Neural progenitor cell (in vitro differentiated cells): ENCODE measurements around the gene WDR43. TPM values are rescaled to one million over a fixed set of nuclear protein-coding genes. Genes with fewer than 3 reads are reported as not detected.

ENCODE experiments used
- DNase-seq: peaks from one replicate; pipeline ENCODE4 v3.0.0-alpha.2; 2016; ENCODE audit warnings: low spot score
- H2AFZ ChIP-seq: fragments of 200-600 bp; sonication (generic); replicated peaks from 2 replicates; pipeline ENCODE4 v1.6.1; 2016; ENCODE audit warnings: antibody characterized with exemption
- H3F3A ChIP-seq: fragments of 200-600 bp; sonication (generic); 2 replicates; pipeline ENCODE4 v1.6.1; 2016; ENCODE audit warnings: antibody characterized with exemption, low read depth
- H3K27ac ChIP-seq: fragments of 200-600 bp; sonication (generic); 2 replicates; pipeline ENCODE4 v1.5.1; 2016; ENCODE audit warnings: mild to moderate bottlenecking
- H3K27me3 ChIP-seq: fragments of 200-600 bp; sonication (generic); 2 replicates; pipeline ENCODE4 v1.6.1; 2016; ENCODE audit warnings: mild to moderate bottlenecking, moderate library complexity
- H3K36me3 ChIP-seq: fragments of 200-600 bp; sonication (generic); 2 replicates; pipeline ENCODE4 v1.5.1; 2016
- H3K4me1 ChIP-seq: fragments of 200-600 bp; sonication (generic); 2 replicates; pipeline ENCODE4 v1.6.1; 2016; ENCODE audit warnings: mixed run types
- H3K4me2 ChIP-seq: fragments of 200-600 bp; sonication (generic); 2 replicates; pipeline ENCODE4 v1.6.1; 2016
- H3K4me3 ChIP-seq: fragments of 200-600 bp; sonication (generic); 2 replicates; pipeline ENCODE4 v1.5.1; 2016
- H3K79me2 ChIP-seq: fragments of 200-600 bp; sonication (generic); 2 replicates; pipeline ENCODE4 v1.6.1; 2016; ENCODE audit warnings: low read depth
- H3K9ac ChIP-seq: fragments of 200-600 bp; sonication (generic); 2 replicates; pipeline ENCODE4 v1.6.1; 2016
- H3K9me3 ChIP-seq: fragments of 200-600 bp; sonication (generic); 2 replicates; pipeline ENCODE4 v1.5.1; 2016; ENCODE audit warnings: low read depth
- H4K20me1 ChIP-seq: fragments of 200-600 bp; sonication (generic); 2 replicates; pipeline ENCODE4 v1.6.1; 2016; ENCODE audit warnings: low read depth
- H3K27ac Mint-ChIP-seq: 3 replicates; pipeline ENCODE4 v1.8.0; 2021; ENCODE audit warnings: mixed read lengths
- H3K27me3 Mint-ChIP-seq: 2 replicates; pipeline ENCODE4 v1.8.0; 2022; ENCODE audit warnings: low read depth, mild to moderate bottlenecking, inconsistent platforms, moderate library complexity, mixed read lengths; ENCODE audit not compliant: insufficient read depth
- H3K36me3 Mint-ChIP-seq: 3 replicates; pipeline ENCODE4 v1.8.0; 2021; ENCODE audit warnings: mixed read lengths
- H3K4me1 Mint-ChIP-seq: 3 replicates; pipeline ENCODE4 v1.8.0; 2021; ENCODE audit warnings: mixed read lengths
- H3K4me3 Mint-ChIP-seq: 3 replicates; pipeline ENCODE4 v1.8.0; 2021; ENCODE audit warnings: mild to moderate bottlenecking, moderate library complexity, mixed read lengths
- H3K9me3 Mint-ChIP-seq: 3 replicates; pipeline ENCODE4 v1.8.0; 2020; ENCODE audit warnings: mixed read lengths
- EZH2 ChIP-seq: fragments of 200-600 bp; sonication (generic); IDR thresholded peaks from 2 replicates; pipeline ENCODE4 v1.6.1; 2017; ENCODE audit warnings: antibody characterized with exemption, mild to moderate bottlenecking, moderate library complexity
- EZH2phosphoT487 ChIP-seq: fragments of 200-600 bp; sonication (generic); IDR thresholded peaks from 2 replicates; pipeline ENCODE4 v1.6.1; 2017; ENCODE audit warnings: antibody characterized with exemption
- total RNA-seq: library from RNA; depleted of rRNA; stranded (reverse); fragments of >200 nt; gene quantifications from 2 replicates; pipeline ENCODE4 v1.2.3, GENCODE V29; 2015; ENCODE audit warnings: low replicate concordance
- TF ChIP-seq, protein P1 (sequence below): fragments of 200-600 bp; sonication (generic); IDR thresholded peaks from 2 replicates; pipeline ENCODE4 v1.5.1; 2017; ENCODE audit warnings: antibody characterized with exemption, mild to moderate bottlenecking

The WDR43 gene
- total RNA-seq, 1 donor from 2014 or later, result 139 TPM

DNA sequence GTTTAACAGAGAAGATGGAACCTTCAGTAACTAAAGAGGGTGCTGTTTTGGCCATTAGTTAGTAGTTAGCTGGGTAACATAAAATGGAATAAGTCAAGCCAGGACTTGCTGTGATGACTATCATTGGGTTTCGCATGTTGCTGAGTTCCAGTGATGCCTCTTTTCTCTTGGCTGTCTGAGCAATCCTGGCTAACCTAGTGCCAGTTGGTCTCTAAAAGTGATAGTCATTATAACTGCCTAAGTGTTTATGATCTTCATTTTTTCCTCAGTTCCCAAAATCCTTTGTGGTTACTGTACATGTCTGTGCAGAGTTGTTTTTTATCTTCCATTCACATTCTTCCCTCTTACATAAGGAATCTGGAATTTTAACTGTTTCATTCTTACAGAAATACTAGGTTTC lies 33.4 kb downstream of the WDR43 start:
- no peaks in the 10 kb centered on the region for H3K4me1 Mint-ChIP-seq
- H3K27ac Mint-ChIP-seq, result no peak overlapping the region
- peaks cover 5% of the 10 kb centered on the region for H3F3A ChIP-seq
- no peak overlapping the region for H3K4me3 ChIP-seq
- no peak overlapping the region for H3K27ac ChIP-seq
- no peak overlapping the region for H3K4me3 Mint-ChIP-seq
- peaks cover 46% of the 10 kb centered on the region for H3K36me3 Mint-ChIP-seq
- H3K79me2 ChIP-seq, result peaks cover 20% of the 10 kb centered on the region
- no peaks in the 10 kb centered on the region for H3K9me3 Mint-ChIP-seq
- TF ChIP-seq, protein P1, sequence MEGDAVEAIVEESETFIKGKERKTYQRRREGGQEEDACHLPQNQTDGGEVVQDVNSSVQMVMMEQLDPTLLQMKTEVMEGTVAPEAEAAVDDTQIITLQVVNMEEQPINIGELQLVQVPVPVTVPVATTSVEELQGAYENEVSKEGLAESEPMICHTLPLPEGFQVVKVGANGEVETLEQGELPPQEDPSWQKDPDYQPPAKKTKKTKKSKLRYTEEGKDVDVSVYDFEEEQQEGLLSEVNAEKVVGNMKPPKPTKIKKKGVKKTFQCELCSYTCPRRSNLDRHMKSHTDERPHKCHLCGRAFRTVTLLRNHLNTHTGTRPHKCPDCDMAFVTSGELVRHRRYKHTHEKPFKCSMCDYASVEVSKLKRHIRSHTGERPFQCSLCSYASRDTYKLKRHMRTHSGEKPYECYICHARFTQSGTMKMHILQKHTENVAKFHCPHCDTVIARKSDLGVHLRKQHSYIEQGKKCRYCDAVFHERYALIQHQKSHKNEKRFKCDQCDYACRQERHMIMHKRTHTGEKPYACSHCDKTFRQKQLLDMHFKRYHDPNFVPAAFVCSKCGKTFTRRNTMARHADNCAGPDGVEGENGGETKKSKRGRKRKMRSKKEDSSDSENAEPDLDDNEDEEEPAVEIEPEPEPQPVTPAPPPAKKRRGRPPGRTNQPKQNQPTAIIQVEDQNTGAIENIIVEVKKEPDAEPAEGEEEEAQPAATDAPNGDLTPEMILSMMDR, result no peak
- TF ChIP-seq EZH2phosphoT487, result no peak
- no peak for TF ChIP-seq EZH2
- peaks cover 4% of the 10 kb centered on the region for H4K20me1 ChIP-seq
- no peaks in the 10 kb centered on the region for H3K27me3 Mint-ChIP-seq
- H2AFZ ChIP-seq, result no peak overlapping the region
- no peak overlapping the region for H3K9ac ChIP-seq
- H3K4me1 ChIP-seq, result no peaks in the 10 kb centered on the region
- peaks cover 28% of the 10 kb centered on the region for H3K36me3 ChIP-seq
- no peaks in the 10 kb centered on the region for H3K27me3 ChIP-seq
- DNase-seq, result no peak
- no peaks in the 10 kb centered on the region for H3K9me3 ChIP-seq
- no peak overlapping the region for H3K4me2 ChIP-seq

DNA sequence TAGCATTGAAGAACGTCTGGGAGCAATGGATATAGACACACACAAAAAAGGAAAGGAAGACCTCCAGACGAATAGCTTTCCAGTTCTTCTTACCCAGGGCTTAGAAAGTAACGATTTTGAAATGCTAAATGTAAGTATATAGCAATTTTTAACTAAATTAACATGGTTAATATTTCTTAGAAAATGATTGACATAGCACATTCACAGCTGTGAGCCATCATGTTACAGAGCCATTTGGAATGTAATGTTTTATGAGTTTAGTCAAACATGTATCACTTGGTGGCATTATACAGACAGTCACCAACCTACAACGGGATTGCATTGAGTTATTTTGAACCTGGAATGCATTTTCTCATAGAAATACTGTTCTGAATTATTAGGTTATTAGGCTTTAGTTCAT lies 35.1 kb downstream of the WDR43 start:
- no peak overlapping the region for H3K27ac ChIP-seq
- H3K36me3 ChIP-seq, result peaks cover 38% of the 10 kb centered on the region
- Mint-ChIP-seq H3K9me3 (no peaks in the 10 kb centered on the region), H3K4me3 (no peak overlapping the region), H3K27ac (no peak overlapping the region), H3K4me1 (no peaks in the 10 kb centered on the region), H3K36me3 (peaks cover 36% of the 10 kb centered on the region), H3K27me3 (no peaks in the 10 kb centered on the region)
- peaks cover 20% of the 10 kb centered on the region for H3K79me2 ChIP-seq
- H3K4me1 ChIP-seq, result no peaks in the 10 kb centered on the region
- no peak for DNase-seq
- no peaks in the 10 kb centered on the region for H3K27me3 ChIP-seq
- no peak overlapping the region for H3K4me2 ChIP-seq
- TF ChIP-seq, protein P1, result no peak
- TF ChIP-seq EZH2phosphoT487 (no peak), EZH2 (no peak)
- H3F3A ChIP-seq, result peaks cover 5% of the 10 kb centered on the region
- H4K20me1 ChIP-seq, result peaks cover 10% of the 10 kb centered on the region
- H3K9ac ChIP-seq, result no peak overlapping the region
- no peak overlapping the region for H2AFZ ChIP-seq
- no peak overlapping the region for H3K4me3 ChIP-seq
- H3K9me3 ChIP-seq, result no peaks in the 10 kb centered on the region

DNA sequence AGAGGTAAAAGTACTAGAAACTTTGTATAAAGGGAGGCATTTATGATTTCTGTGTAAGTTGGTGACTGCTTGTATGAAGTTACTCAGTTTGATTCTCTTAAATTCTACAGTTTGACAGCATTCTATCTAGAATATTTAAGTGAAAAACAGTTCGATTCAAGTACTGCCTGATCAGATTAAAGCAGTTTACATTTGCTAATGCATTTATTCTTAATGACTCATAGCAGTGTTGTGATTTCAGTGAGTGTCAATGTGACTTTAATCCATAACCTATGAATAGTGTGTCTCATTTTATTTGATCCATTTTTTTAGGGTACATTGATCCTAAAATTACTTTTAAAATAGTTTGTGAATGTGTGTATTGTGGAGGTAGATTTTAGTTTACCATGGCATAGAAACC lies 35.7 kb downstream of the WDR43 start:
- Histone ChIP-seq H3K9ac (no peak overlapping the region), H3K4me1 (no peaks in the 10 kb centered on the region), H3K79me2 (peaks cover 21% of the 10 kb centered on the region), H3F3A (peaks cover 5% of the 10 kb centered on the region), H3K4me3 (no peak overlapping the region), H3K4me2 (no peak overlapping the region), H3K27me3 (no peaks in the 10 kb centered on the region), H3K27ac (no peak overlapping the region), H3K9me3 (no peaks in the 10 kb centered on the region), H3K36me3 (peaks cover 43% of the 10 kb centered on the region), H4K20me1 (peaks cover 10% of the 10 kb centered on the region), H2AFZ (no peak overlapping the region)
- TF ChIP-seq, protein P1, result no peak
- TF ChIP-seq EZH2phosphoT487 (no peak), EZH2 (no peak)
- Mint-ChIP-seq H3K4me3 (no peak overlapping the region), H3K27me3 (no peaks in the 10 kb centered on the region), H3K36me3 (peaks cover 32% of the 10 kb centered on the region), H3K27ac (no peak overlapping the region), H3K4me1 (no peaks in the 10 kb centered on the region), H3K9me3 (no peaks in the 10 kb centered on the region)
- DNase-seq, result no peak

DNA sequence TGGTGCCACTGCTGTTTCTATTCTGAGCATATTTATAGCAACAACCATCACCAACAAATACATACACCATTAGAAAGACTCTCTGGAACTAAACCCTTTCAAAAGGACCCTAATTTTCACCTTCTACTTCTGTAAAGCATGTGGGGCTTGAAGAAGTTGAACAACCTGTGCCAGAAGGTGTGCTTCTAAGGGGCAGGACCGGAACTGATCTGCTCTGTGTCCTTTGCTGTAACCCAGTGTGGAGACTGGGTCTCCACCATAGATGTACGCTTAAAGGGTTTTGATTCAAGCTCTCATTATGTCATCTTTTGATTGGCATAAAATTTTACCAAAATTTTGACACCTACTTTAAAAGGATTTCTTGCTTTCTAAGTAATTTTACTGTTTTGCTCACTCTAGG lies 40.3 kb downstream of the WDR43 start:
- Histone ChIP-seq H3K9me3 (no peaks in the 10 kb centered on the region), H4K20me1 (peaks cover 11% of the 10 kb centered on the region), H3K27ac (no peak overlapping the region), H3F3A (no peaks in the 10 kb centered on the region), H3K9ac (no peak overlapping the region), H3K79me2 (peaks cover 17% of the 10 kb centered on the region), H3K4me3 (no peak overlapping the region), H3K4me2 (no peak overlapping the region), H3K27me3 (no peaks in the 10 kb centered on the region), H3K36me3 (peaks cover 36% of the 10 kb centered on the region), H2AFZ (no peak overlapping the region), H3K4me1 (no peaks in the 10 kb centered on the region)
- no peak for DNase-seq
- TF ChIP-seq EZH2phosphoT487 (no peak), EZH2 (no peak)
- TF ChIP-seq, protein P1, result no peak
- Mint-ChIP-seq H3K27ac (no peak overlapping the region), H3K36me3 (peaks cover 31% of the 10 kb centered on the region), H3K4me3 (no peak overlapping the region), H3K27me3 (peaks cover 6% of the 10 kb centered on the region), H3K9me3 (no peaks in the 10 kb centered on the region), H3K4me1 (no peaks in the 10 kb centered on the region)
